Body of pancreas (tissue), 4 donors: ENCODE measurements around the gene HDLBP.

ENCODE experiments used
- POLR2A ChIP-seq, 3 donors: fragments of 450-650 bp; IDR thresholded peaks; one replicate each; pipeline ENCODE4 v1.6.1; 2016; ENCODE audit warnings: antibody characterized with exemption in 3 of 3, mild to moderate bottlenecking in 2 of 3
- TF ChIP-seq, protein P1 (sequence below), 7 experiments: fragments of 450-650 bp in 4 of 7; fragments of 200-600 bp in 3 of 7; sonication (generic) in 3 of 7; IDR thresholded peaks; one replicate each; pipeline ENCODE4 v1.5.1; 2016 to 2019; ENCODE audit warnings: antibody characterized with exemption in 7 of 7

DNA sequence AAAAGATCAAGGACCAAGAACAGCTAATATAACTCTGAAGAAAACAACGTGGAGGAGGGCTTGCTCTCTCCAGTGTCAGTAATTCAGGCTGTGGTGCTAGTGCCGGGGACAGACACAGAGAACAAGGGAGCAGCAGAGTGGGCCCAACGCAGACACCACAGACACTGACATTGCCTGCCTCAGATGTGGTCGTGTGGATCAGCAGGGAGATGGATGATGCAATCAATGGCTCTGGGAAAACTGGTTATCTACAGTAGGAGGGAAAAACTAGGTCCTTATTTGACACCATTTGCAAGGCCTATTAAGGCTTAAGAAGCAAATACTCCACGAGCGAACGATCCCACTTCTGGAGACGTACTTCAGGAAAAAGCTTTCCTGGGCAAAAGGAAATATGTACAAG is 36.1 kb downstream of the HDLBP start:
- TF ChIP-seq, protein P1, sequence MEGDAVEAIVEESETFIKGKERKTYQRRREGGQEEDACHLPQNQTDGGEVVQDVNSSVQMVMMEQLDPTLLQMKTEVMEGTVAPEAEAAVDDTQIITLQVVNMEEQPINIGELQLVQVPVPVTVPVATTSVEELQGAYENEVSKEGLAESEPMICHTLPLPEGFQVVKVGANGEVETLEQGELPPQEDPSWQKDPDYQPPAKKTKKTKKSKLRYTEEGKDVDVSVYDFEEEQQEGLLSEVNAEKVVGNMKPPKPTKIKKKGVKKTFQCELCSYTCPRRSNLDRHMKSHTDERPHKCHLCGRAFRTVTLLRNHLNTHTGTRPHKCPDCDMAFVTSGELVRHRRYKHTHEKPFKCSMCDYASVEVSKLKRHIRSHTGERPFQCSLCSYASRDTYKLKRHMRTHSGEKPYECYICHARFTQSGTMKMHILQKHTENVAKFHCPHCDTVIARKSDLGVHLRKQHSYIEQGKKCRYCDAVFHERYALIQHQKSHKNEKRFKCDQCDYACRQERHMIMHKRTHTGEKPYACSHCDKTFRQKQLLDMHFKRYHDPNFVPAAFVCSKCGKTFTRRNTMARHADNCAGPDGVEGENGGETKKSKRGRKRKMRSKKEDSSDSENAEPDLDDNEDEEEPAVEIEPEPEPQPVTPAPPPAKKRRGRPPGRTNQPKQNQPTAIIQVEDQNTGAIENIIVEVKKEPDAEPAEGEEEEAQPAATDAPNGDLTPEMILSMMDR (IDR thresholded peaks at IDR 0.05), result no peak
- no peak for TF ChIP-seq POLR2A (IDR thresholded peaks at IDR 0.05)
